ENCODE measurements around the gene JKAMP. TPM values are rescaled to one million over a fixed set of nuclear protein-coding genes. Genes with fewer than 3 reads are reported as not detected.

JKAMP gene
- total RNA-seq, 4 donors from 2014 or later, result 24.8 to 70.4 (median 59.8) TPM

DNA sequence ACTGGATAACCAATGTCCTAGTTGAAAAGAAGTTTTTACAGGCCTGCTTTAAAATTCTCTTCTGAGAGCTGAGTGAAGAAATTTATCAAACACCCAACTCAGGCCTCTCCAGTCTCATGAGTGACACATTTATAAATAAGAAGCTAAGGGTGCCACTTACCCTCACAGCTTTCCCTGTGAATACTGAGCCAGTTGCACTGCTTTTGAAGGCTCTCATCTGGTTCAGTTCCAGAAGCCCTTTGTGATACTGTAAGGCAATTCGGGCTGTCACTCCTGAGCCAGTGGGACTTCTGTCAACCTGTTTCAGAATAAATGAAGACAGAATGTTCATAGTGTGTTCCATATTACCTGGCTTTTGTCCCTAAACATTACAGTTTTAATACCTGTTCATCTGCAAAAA is 8.6 kb upstream of the JKAMP start:
- H3K9me3 ChIP-seq, result no peaks in the 10 kb centered on the region
- peaks cover 0 to 4% (median 0%) of the 10 kb centered on the region in 4 donors for H3K4me1 ChIP-seq
- no peaks in the 10 kb centered on the region for H3K27me3 ChIP-seq
- peaks cover 0 to 43% (median 3%) of the 10 kb centered on the region in 3 donors for H3K36me3 ChIP-seq
- H3K4me3 ChIP-seq, result no peak overlapping the region
- no peak overlapping the region for H3K27ac ChIP-seq
- TF ChIP-seq POLR2A (IDR thresholded peaks at IDR 0.05), result no peak
- TF ChIP-seq, protein P1, sequence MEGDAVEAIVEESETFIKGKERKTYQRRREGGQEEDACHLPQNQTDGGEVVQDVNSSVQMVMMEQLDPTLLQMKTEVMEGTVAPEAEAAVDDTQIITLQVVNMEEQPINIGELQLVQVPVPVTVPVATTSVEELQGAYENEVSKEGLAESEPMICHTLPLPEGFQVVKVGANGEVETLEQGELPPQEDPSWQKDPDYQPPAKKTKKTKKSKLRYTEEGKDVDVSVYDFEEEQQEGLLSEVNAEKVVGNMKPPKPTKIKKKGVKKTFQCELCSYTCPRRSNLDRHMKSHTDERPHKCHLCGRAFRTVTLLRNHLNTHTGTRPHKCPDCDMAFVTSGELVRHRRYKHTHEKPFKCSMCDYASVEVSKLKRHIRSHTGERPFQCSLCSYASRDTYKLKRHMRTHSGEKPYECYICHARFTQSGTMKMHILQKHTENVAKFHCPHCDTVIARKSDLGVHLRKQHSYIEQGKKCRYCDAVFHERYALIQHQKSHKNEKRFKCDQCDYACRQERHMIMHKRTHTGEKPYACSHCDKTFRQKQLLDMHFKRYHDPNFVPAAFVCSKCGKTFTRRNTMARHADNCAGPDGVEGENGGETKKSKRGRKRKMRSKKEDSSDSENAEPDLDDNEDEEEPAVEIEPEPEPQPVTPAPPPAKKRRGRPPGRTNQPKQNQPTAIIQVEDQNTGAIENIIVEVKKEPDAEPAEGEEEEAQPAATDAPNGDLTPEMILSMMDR (IDR thresholded peaks at IDR 0.05), result no peak
- no peak for DNase-seq

DNA sequence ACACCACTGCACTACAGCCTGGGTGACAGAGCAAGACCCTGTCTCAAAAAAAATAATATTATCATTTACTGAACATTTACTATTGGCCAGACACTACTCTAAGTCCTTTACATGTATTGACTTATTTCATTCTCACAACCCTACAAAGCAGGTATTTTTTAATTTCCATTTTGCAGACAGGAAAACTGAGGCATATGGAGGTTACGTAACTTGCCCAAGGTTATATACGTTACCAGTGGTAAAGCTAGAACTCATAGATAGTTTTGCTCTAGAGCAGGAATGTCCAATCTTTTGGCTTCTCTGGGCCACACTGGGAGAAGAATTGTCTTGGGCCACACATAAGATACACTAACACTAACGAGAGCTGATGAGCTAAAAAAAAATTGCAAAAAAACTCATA is 5.8 kb upstream of the JKAMP start:
- Histone ChIP-seq H3K27me3 (no peaks in the 10 kb centered on the region), H3K36me3 (peaks cover 0 to 28% (median 0%) of the 10 kb centered on the region in 3 donors), H3K27ac (no peak overlapping the region), H3K4me1 (peaks cover 0 to 28% (median 5%) of the 10 kb centered on the region in 4 donors), H3K4me3 (no peak overlapping the region), H3K9me3 (no peaks in the 10 kb centered on the region)
- DNase-seq, result no peak
- TF ChIP-seq, protein P1 (IDR thresholded peaks at IDR 0.05), result no peak
- TF ChIP-seq POLR2A (IDR thresholded peaks at IDR 0.05), result no peak

DNA sequence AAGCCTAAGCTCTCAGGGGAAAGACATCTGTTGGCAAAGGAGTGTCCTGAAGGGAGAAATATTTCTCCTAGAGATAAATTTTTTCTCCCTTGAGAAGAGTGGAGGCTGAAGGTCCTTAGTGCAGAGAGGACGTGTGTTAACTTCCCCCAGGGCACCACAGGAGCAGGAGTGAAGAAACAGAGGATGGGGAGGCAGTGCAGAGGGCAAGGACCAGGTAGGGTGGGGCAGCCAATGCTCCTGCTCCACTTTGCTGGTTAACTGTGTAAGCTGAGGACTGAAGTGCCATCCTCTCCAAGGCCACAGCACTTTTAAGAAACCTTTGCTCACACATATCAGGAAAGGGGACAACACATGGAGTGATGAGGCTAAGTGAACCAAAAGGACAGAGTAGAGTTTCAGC is 4.2 kb upstream of the JKAMP start:
- Histone ChIP-seq H3K9me3 (no peaks in the 10 kb centered on the region), H3K27me3 (no peaks in the 10 kb centered on the region), H3K4me3 (no peak overlapping the region), H3K36me3 (peaks cover 0 to 11% (median 0%) of the 10 kb centered on the region in 3 donors), H3K4me1 (peaks cover 0 to 29% (median 5%) of the 10 kb centered on the region in 4 donors), H3K27ac (no peak overlapping the region)
- DNase-seq, result no peak
- TF ChIP-seq POLR2A (IDR thresholded peaks at IDR 0.05), result no peak
- TF ChIP-seq, protein P1 (IDR thresholded peaks at IDR 0.05), result no peak

DNA sequence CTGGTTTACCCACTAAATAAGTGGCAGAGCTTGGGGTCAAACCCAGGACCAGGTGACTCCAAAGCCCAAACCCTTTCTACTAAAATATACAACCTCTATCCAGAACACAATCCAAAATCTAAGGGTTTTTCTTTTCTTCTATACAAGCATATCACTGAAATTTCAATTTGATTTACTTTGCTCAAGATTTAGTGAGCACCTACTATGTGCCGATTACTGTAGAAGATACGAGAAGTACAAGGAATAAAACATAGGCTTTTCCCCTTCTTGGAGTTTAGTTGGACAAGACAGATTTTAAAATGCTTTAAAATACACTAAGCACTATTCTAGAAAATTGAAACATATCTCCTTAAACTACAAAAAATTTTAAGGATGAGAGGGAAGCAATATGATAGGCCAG is 2.9 kb upstream of the JKAMP start:
- TF ChIP-seq, protein P1 (IDR thresholded peaks at IDR 0.05), result no peak
- TF ChIP-seq POLR2A (IDR thresholded peaks at IDR 0.05), result no peak
- peaks cover 0 to 41% (median 9%) of the 10 kb centered on the region in 4 donors for H3K4me1 ChIP-seq
- H3K27ac ChIP-seq, result no peak overlapping the region
- DNase-seq, result no peak
- no peaks in the 10 kb centered on the region for H3K27me3 ChIP-seq
- H3K4me3 ChIP-seq, result no peak overlapping the region
- H3K9me3 ChIP-seq, result no peaks in the 10 kb centered on the region
- H3K36me3 ChIP-seq, result peaks cover 0 to 3% (median 0%) of the 10 kb centered on the region in 3 donors

DNA sequence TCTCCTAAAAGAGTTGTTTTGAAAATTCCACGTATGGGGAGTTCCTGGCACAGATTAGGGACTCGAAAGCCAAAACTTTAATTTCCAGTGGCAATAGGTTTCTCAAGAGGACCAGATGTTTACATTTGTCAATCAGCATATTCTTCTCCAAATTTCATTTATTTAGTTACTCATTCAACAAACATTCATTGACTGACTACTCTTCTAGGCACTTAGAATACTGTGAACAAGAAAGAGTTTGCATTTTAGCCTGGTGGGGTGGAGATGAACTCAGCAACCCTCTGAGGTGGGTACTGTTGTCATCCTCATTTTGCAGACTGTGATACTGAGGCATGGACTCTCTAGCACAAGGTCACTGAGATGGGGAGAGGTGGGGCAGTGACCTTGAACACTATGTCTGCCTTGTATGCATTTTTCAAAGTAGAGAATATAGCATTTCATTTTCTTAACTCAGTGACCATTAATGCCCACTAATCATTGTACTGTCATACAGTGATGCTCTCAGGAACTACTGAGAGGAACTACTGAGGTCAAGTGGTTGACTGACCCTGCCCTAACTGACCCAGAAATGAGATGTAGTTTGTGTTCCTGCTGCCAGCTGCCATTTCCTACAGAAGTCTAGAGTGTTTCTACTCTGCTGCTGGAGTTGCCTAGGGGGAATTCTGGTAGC is 2.3 kb upstream of the JKAMP start:
- peak overlapping the region in 1 of 4 donors; percentile 68 for H3K4me3 ChIP-seq
- no peak for TF ChIP-seq POLR2A (IDR thresholded peaks at IDR 0.05)
- TF ChIP-seq, protein P1 (IDR thresholded peaks at IDR 0.05), result no peak
- H3K27ac ChIP-seq, result peak overlapping the region; percentile 12 to 93 (median 27)
- DNase-seq, result no peak
- H3K9me3 ChIP-seq, result no peaks in the 10 kb centered on the region
- H3K36me3 ChIP-seq, result peaks cover 0 to 3% (median 0%) of the 10 kb centered on the region in 3 donors
- no peaks in the 10 kb centered on the region for H3K27me3 ChIP-seq
- H3K4me1 ChIP-seq, result peaks cover 0 to 47% (median 9%) of the 10 kb centered on the region in 4 donors
